SK-N-SH (cell line): Measurements from ENCODE around the gene DUXA. TPM values are rescaled to one million over a fixed set of nuclear protein-coding genes. Genes with fewer than 3 reads are reported as not detected.
"Not testable (repeated sequence)": the region's sequence is repeated elsewhere in the genome, so short reads cannot be mapped to it uniquely, and the experiment has no call there.

ENCODE experiments used
- CTCF ChIA-PET: fragments of 300-600, 350-600 bp; formaldehyde crosslinking; extraction: SDS; loops from one replicate; lab custom pipeline; 2021; lab: Yijun Ruan, JAX
- POLR2A ChIA-PET: fragments of 350-600 bp; sonication (Branson Sonifier 250); formaldehyde crosslinking; extraction: SDS; loops from one replicate; lab custom pipeline; 2020; ENCODE audit warnings: antibody characterized with exemption, inconsistent platforms; lab: Yijun Ruan, JAX
- DNase-seq: peaks from one replicate; pipeline ENCODE4 v3.0.0; 2012
- H2AFZ ChIP-seq: fragments of 200-600 bp; sonication (generic); 2 replicates; pipeline ENCODE4 v1.8.1; 2016; ENCODE audit warnings: antibody characterized with exemption, mild to moderate bottlenecking, low read depth
- H3F3A ChIP-seq: fragments of 200-600 bp; sonication (generic); replicated peaks from 2 replicates; pipeline ENCODE3; 2016; ENCODE audit warnings: antibody characterized with exemption, mild to moderate bottlenecking; ENCODE audit not compliant: insufficient read depth
- H3K27ac ChIP-seq, 2 experiments: fragments of 200-500 bp in 1 of 2; fragments of 200-600 bp in 1 of 2; sonication (Bioruptor generic) in 1 of 2; sonication (generic), shearing (Covaris generic) in 1 of 2; 2 replicates each; pipeline versions ENCODE4 v1.5.1 to v1.6.1; 2014 to 2016; ENCODE audit warnings: low read depth in 2 of 2, inconsistent platforms in 1 of 2, low read length in 1 of 2, mild to moderate bottlenecking in 1 of 2, mixed read lengths in 1 of 2
- H3K27me3 ChIP-seq: fragments of 200-600 bp; sonication (generic), shearing (Covaris generic); 2 replicates; pipeline ENCODE4 v1.6.1; 2016; ENCODE audit warnings: mixed run types; ENCODE audit not compliant: insufficient read depth
- H3K36me3 ChIP-seq, 2 experiments: fragments of 200-500 bp in 1 of 2; fragments of 200-600 bp in 1 of 2; sonication (Bioruptor generic) in 1 of 2; sonication (generic) in 1 of 2; replicated peaks in 1 of 2; 2 replicates each; pipeline versions ENCODE3 to v1.5.1; 2014 to 2016; ENCODE audit warnings: low read length in 1 of 2, mild to moderate bottlenecking in 1 of 2; ENCODE audit not compliant: insufficient read depth in 2 of 2, control insufficient read depth in 1 of 2
- H3K4me1 ChIP-seq, 2 experiments: fragments of 200-500 bp in 1 of 2; fragments of 200-600 bp in 1 of 2; sonication (Bioruptor generic) in 1 of 2; sonication (generic), shearing (Covaris generic) in 1 of 2; 2 replicates each; pipeline versions ENCODE4 v1.5.1 to v1.6.1; 2014 to 2016; ENCODE audit warnings: low read depth in 1 of 2, low read length in 1 of 2, mixed run types in 1 of 2; ENCODE audit not compliant: insufficient read depth in 2 of 2, control insufficient read depth in 1 of 2
- H3K4me2 ChIP-seq: fragments of 200-600 bp; sonication (generic), shearing (Covaris generic); 2 replicates; pipeline ENCODE4 v1.6.1; 2017; ENCODE audit warnings: mixed run types
- H3K4me3 ChIP-seq, 2 experiments: fragments of 200-500 bp in 1 of 2; fragments of 200-600 bp in 1 of 2; sonication (Bioruptor generic) in 1 of 2; sonication (generic), shearing (Covaris generic) in 1 of 2; 2 replicates each; pipeline versions ENCODE4 v1.5.1 to v1.8.1; 2014 to 2016; ENCODE audit warnings: low read depth in 2 of 2, inconsistent platforms in 1 of 2, low read length in 1 of 2, mild to moderate bottlenecking in 1 of 2, mixed read lengths in 1 of 2, moderate library complexity in 1 of 2
- H3K79me2 ChIP-seq: fragments of 200-600 bp; sonication (generic); 2 replicates; pipeline ENCODE4 v1.8.1; 2017; ENCODE audit warnings: mild to moderate bottlenecking; ENCODE audit not compliant: insufficient read depth
- H3K9ac ChIP-seq: fragments of 200-600 bp; sonication (generic); 2 replicates; pipeline ENCODE4 v1.6.1; 2017; ENCODE audit warnings: mixed run types
- H3K9me2 ChIP-seq: fragments of 200-600 bp; sonication (generic); 2 replicates; pipeline ENCODE4 v1.6.1; 2017; ENCODE audit warnings: mixed run types
- H3K9me3 ChIP-seq: fragments of 200-600 bp; sonication (generic); 2 replicates; pipeline ENCODE4 v1.6.1; 2017; ENCODE audit warnings: mixed run types, mild to moderate bottlenecking, moderate library complexity
- H4K20me1 ChIP-seq: fragments of 200-600 bp; sonication (generic); 2 replicates; pipeline ENCODE4 v1.6.1; 2017; ENCODE audit warnings: mild to moderate bottlenecking, mixed run types; ENCODE audit not compliant: insufficient read depth
- CHD2 ChIP-seq: fragments of 150-350 bp; IDR thresholded peaks from 2 replicates; pipeline ENCODE4 v1.6.1; 2018; ENCODE audit warnings: low read length; ENCODE audit not compliant: partially characterized antibody
- FOXM1 ChIP-seq: IDR thresholded peaks from 2 replicates; pipeline ENCODE4 v1.4.0; 2012; ENCODE audit warnings: low read depth, mild to moderate bottlenecking
- GATA2 ChIP-seq: sonication (generic); formaldehyde crosslinking; IDR thresholded peaks from 2 replicates; pipeline ENCODE4 v1.5.0; 2020; ENCODE audit warnings: mild to moderate bottlenecking, missing genetic modification reagents
- JUND ChIP-seq: IDR thresholded peaks from 2 replicates; pipeline ENCODE4 v1.4.0; 2012
- NFIC ChIP-seq: IDR thresholded peaks from 2 replicates; pipeline ENCODE4 v1.4.0; 2012; ENCODE audit warnings: borderline replicate concordance
- NRF1 ChIP-seq: IDR thresholded peaks from 2 replicates; pipeline ENCODE4 v1.6.1; 2012; ENCODE audit warnings: low read depth, mild to moderate bottlenecking, low read length
- RCOR1 ChIP-seq: fragments of 150-350 bp; IDR thresholded peaks from 2 replicates; pipeline ENCODE4 v1.6.1; 2017; ENCODE audit warnings: antibody characterized with exemption, low read length
- SIN3A ChIP-seq: IDR thresholded peaks from 2 replicates; pipeline ENCODE4 v1.6.1; 2012; ENCODE audit warnings: low read depth, mild to moderate bottlenecking, low read length, moderate library complexity, borderline replicate concordance
- WGBS: methylation state at CpG from one replicate; pipeline ENCODE4 v1.1.6; 2017; ENCODE audit warnings: low lambda C conversion rate; 5-methylcytosine and 5-hydroxymethylcytosine counted together
- polyA plus RNA-seq, 3 experiments: library from polyadenylated mRNA; depleted of rRNA; stranded (reverse); fragments of >200 nt; gene quantifications; 2 replicates each; pipeline ENCODE4 v1.2.3, GENCODE V29; 2012
- TF ChIP-seq, protein P1 (sequence below): IDR thresholded peaks from 2 replicates; pipeline ENCODE4; 2012

Gene DUXA
- polyA plus RNA-seq, 1 of the 3 experiments (the other 2 are of a cell fraction), result not detected

DNA sequence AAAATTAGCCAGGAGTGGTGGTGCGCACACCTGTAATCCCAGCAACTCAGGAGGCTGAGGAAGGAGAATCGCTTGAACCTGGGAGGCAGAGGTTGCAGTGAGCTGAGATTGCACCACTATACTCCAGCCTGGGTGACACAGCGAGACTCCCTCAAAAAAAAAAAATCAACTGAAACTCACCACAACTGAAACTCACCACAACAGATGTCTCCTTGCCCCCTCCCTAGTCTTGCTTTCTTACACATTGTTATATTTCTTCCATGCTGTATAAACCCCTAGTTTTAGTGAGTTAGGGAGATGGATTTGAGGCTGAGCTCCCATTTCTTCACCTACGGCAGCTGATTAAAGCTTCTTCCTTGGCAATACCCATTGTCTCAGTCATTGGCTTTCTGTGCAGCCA is 25.6 kb downstream of the DUXA start:
- 21% methylated on average over 4 of the region's 4 CpGs for WGBS
- Histone ChIP-seq H4K20me1 (no peaks in the 10 kb centered on the region), H3K79me2 (no peaks in the 10 kb centered on the region), H2AFZ (no peak overlapping the region), H3K9me2 (no peaks in the 10 kb centered on the region), H3K36me3 (no peaks in the 10 kb centered on the region), H3F3A (no peaks in the 10 kb centered on the region), H3K9ac (no peak overlapping the region), H3K4me2 (no peak overlapping the region), H3K27ac (no peak overlapping the region), H3K4me1 (no peaks in the 10 kb centered on the region), H3K27me3 (no peaks in the 10 kb centered on the region; the same call in 1 of the 2 replicates), H3K4me3 (no peak overlapping the region), H3K9me3 (no peaks in the 10 kb centered on the region)
- DNase-seq, result no peak
- CTCF ChIA-PET, result no interaction called here
- POLR2A ChIA-PET, result no interaction called here
- TF ChIP-seq, protein P1, sequence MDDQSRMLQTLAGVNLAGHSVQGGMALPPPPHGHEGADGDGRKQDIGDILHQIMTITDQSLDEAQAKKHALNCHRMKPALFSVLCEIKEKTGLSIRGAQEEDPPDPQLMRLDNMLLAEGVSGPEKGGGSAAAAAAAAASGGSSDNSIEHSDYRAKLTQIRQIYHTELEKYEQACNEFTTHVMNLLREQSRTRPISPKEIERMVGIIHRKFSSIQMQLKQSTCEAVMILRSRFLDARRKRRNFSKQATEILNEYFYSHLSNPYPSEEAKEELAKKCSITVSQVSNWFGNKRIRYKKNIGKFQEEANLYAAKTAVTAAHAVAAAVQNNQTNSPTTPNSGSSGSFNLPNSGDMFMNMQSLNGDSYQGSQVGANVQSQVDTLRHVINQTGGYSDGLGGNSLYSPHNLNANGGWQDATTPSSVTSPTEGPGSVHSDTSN, result no peak

DNA sequence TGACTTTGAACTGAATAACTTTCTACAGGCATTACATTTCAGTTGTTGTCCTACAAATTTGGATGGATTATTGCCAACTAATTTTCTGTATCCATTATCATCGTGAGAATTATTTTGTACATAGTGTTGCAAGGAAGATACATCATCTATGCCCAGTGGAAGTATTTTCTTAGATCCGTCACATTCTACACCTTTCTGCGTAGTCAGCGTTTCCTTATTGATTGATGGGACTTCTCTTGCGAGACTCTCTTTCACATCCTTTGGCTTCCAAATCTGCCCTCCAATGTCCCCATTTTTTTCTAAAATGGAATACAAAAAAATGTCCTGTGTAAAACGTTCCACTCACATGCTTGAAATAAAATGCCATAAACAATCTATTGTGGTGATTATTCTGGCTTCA is 31.5 kb downstream of the DUXA start:
- Histone ChIP-seq H3K27me3 (no peaks in the 10 kb centered on the region; the same call in 1 of the 2 replicates), H3K79me2 (no peaks in the 10 kb centered on the region), H3K36me3 (no peaks in the 10 kb centered on the region), H4K20me1 (no peaks in the 10 kb centered on the region), H3F3A (no peaks in the 10 kb centered on the region), H3K4me2 (no peak overlapping the region), H2AFZ (no peak overlapping the region), H3K9ac (no peak overlapping the region), H3K4me3 (no peak overlapping the region)
- ChIA-PET CTCF (no interaction called here), POLR2A (no interaction called here)
- WGBS, result 21% methylated on average over 6 of the region's 6 CpGs
- no peak for DNase-seq
- TF ChIP-seq GATA2 (no peak), SIN3A (no peak), CHD2 (no peak), JUND (no peak), RCOR1 (no peak), NFIC (no peak), NRF1 (no peak), FOXM1 (no peak)
- TF ChIP-seq, protein P1, result no peak
- TF ChIP-seq, all 33 proteins: peak for 0
- Histone ChIP-seq H3K9me3 (no peaks in the 10 kb centered on the region), H3K9me2 (no peaks in the 10 kb centered on the region), H3K4me1 (no peaks in the 10 kb centered on the region), H3K27ac (no peak overlapping the region)

DNA sequence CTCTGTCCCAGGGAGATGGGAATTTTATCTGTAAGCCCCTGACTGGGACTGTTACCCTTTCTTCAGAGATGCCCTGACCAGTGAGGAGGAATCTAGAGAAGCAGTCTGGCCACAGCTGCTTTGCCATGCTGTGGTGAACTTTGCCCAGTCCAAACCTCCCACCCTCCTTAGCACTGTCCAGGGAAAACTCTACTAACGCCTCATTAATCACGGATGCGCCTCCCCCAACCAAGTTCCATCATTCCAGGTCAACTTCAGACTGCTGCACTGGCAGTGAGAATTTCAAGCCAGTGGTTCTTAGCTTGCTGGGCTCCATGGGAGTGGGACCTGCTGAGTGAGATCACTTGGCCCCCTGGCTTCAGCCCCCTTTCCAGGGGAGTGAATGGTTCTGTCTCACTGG is 39.9 kb downstream of the DUXA start:
- H3K36me3 ChIP-seq, DNase-seq, H3K79me2 ChIP-seq, H3K4me1 ChIP-seq, POLR2A ChIA-PET, H3K9me3 ChIP-seq, H4K20me1 ChIP-seq, H3F3A ChIP-seq, H3K27me3 ChIP-seq, H3K4me2 ChIP-seq, H3K9me2 ChIP-seq, H2AFZ ChIP-seq, H3K9ac ChIP-seq, H3K27ac ChIP-seq, H3K4me3 ChIP-seq: not testable (repeated sequence)
- CTCF ChIA-PET, result interaction anchor here (1.3 kb wide), 1 partner anchor 28 kb away, joined by 3 read pairs; no protein-coding TSS in a partner anchor
- 5% methylated on average over 3 of the region's 3 CpGs for WGBS
